HCT116 (cell line): ENCODE measurements around the gene TMEM54. TPM values are rescaled to one million over a fixed set of nuclear protein-coding genes. Genes with fewer than 3 reads are reported as not detected.

ENCODE experiments used
- ATAC-seq: fragments of 200-7000 bp; cut with Tn5 transposase; 2 replicates; pipeline ENCODE4 v1.9.1; 2020; ENCODE audit warnings: mild to moderate bottlenecking, moderate library complexity
- BruUV-seq: library from RNA; stranded (reverse); fragments of 400-500 nt; replicated peaks from 2 replicates; lab custom pipeline; 2021; lab: Mats Ljungman, UMichigan
- CTCF ChIA-PET: fragments of 300-600 bp; sonication (Branson Sonifier 250); formaldehyde crosslinking; loops from one replicate; lab custom pipeline; 2021; ENCODE audit warnings: antibody characterized with exemption; lab: Charles Lee
- POLR2A ChIA-PET: fragments of 300-600, 350-600 bp; sonication (Branson Sonifier 250); formaldehyde crosslinking; loops from one replicate; lab custom pipeline; 2021; ENCODE audit warnings: antibody characterized with exemption; lab: Charles Lee
- RAD21 ChIA-PET, 2 experiments: fragments of 300-600 bp; sonication (Branson Sonifier 250); formaldehyde crosslinking; loops; one replicate each; lab custom pipeline; 2023; ENCODE audit warnings: low total read pairs in 2 of 2; ENCODE audit not compliant: uncharacterized antibody in 2 of 2, unreplicated experiment in 2 of 2, low non-redundant PET in 1 of 2; lab: Charles Lee
- DNase-seq: peaks from one replicate; pipeline ENCODE4 v3.0.0-alpha.2; 2010; ENCODE audit warnings: low read depth, low spot score
- H2AFZ ChIP-seq: fragments of 200-600 bp; shearing (Covaris generic), sonication (generic); 2 replicates; pipeline ENCODE4 v1.6.1; 2017; ENCODE audit warnings: low read depth, mixed run types, mixed read lengths, antibody characterized with exemption, low read length; ENCODE audit not compliant: poor library complexity, severe bottlenecking
- H3K27ac ChIP-seq: 2 replicates; pipeline ENCODE4 v1.5.1; 2012; ENCODE audit warnings: low read depth, low read length
- H3K27me3 ChIP-seq: fragments of 200-600 bp; sonication (generic); 2 replicates; pipeline ENCODE4 v1.6.1; 2016; ENCODE audit warnings: mixed run types, low read length, mixed read lengths; ENCODE audit not compliant: insufficient read depth
- H3K36me3 ChIP-seq, 2 experiments: fragments of 200-500 bp in 1 of 2; fragments of 200-600 bp in 1 of 2; sonication (Bioruptor generic) in 1 of 2; sonication (generic) in 1 of 2; 2 replicates each; pipeline versions ENCODE4 v1.5.1 to v1.6.1; 2014 to 2016; ENCODE audit warnings: low read length in 2 of 2, inconsistent platforms in 1 of 2, mixed read lengths in 1 of 2, mixed run types in 1 of 2; ENCODE audit not compliant: insufficient read depth in 2 of 2, control insufficient read depth in 1 of 2
- H3K4me1 ChIP-seq, 2 experiments: fragments of 200-600 bp in 1 of 2; sonication (generic) in 1 of 2; 2 replicates each; pipeline versions ENCODE4 v1.5.1 to v1.6.1; 2012 to 2017; ENCODE audit warnings: low read length in 2 of 2, inconsistent platforms in 1 of 2, mild to moderate bottlenecking in 1 of 2, mixed read lengths in 1 of 2, mixed run types in 1 of 2, moderate library complexity in 1 of 2; ENCODE audit not compliant: insufficient read depth in 2 of 2, control insufficient read depth in 1 of 2
- H3K4me2 ChIP-seq: fragments of 200-600 bp; sonication (generic); 2 replicates; pipeline ENCODE4 v1.6.1; 2017; ENCODE audit warnings: mixed run types, low read length, mixed read lengths
- H3K4me3 ChIP-seq, 2 experiments: fragments of 200-600 bp in 1 of 2; sonication (generic) in 1 of 2; replicated peaks in 1 of 2; 2 replicates each; pipeline ENCODE4 v1.5.1; 2011 to 2016; ENCODE audit warnings: low read length in 2 of 2, control low read depth in 1 of 2, low read depth in 1 of 2, mild to moderate bottlenecking in 1 of 2, mixed read lengths in 1 of 2, mixed run types in 1 of 2
- H3K79me2 ChIP-seq: fragments of 200-600 bp; sonication (generic); 2 replicates; pipeline ENCODE4 v1.6.1; 2017; ENCODE audit warnings: mild to moderate bottlenecking, mixed run types, low read length, moderate library complexity, mixed read lengths; ENCODE audit not compliant: insufficient read depth
- H3K9ac ChIP-seq: fragments of 200-600 bp; sonication (generic); 2 replicates; pipeline ENCODE4 v1.6.1; 2016; ENCODE audit warnings: low read length, mixed read lengths
- H3K9me2 ChIP-seq: fragments of 200-600 bp; sonication (generic), shearing (Covaris generic); 2 replicates; pipeline ENCODE4 v1.6.1; 2017; ENCODE audit warnings: mixed run types, mild to moderate bottlenecking, moderate library complexity; ENCODE audit not compliant: insufficient read depth
- H3K9me3 ChIP-seq, 2 experiments: fragments of 200-500 bp in 1 of 2; fragments of 200-600 bp in 1 of 2; sonication (Bioruptor generic) in 1 of 2; sonication (generic) in 1 of 2; 2 replicates each; pipeline ENCODE4 v1.6.1; 2014 to 2017; ENCODE audit warnings: low read length in 2 of 2, mixed read lengths in 2 of 2, inconsistent platforms in 1 of 2, low read depth in 1 of 2, mild to moderate bottlenecking in 1 of 2, mixed run types in 1 of 2, moderate library complexity in 1 of 2; ENCODE audit not compliant: control insufficient read depth in 1 of 2, insufficient read depth in 1 of 2
- H4K20me1 ChIP-seq: fragments of 200-600 bp; sonication (generic), shearing (Covaris generic); 2 replicates; pipeline ENCODE4 v1.6.1; 2017; ENCODE audit warnings: mixed run types, mild to moderate bottlenecking, moderate library complexity; ENCODE audit not compliant: insufficient read depth
- CBX3 ChIP-seq: IDR thresholded peaks from 2 replicates; pipeline ENCODE4 v1.6.1; 2012; ENCODE audit warnings: low read depth
- ELF1 ChIP-seq: IDR thresholded peaks from 2 replicates; pipeline ENCODE4 v1.6.1; 2012; ENCODE audit warnings: low read depth, borderline replicate concordance
- RAD21 ChIP-seq: IDR thresholded peaks from 2 replicates; pipeline ENCODE4 v1.6.1; 2012; ENCODE audit warnings: low read depth, mild to moderate bottlenecking
- SP1 ChIP-seq: IDR thresholded peaks from 2 replicates; pipeline ENCODE4 v1.6.1; 2012; ENCODE audit warnings: low read depth
- YY1 ChIP-seq: IDR thresholded peaks from 2 replicates; pipeline ENCODE4 v1.6.1; 2011; ENCODE audit warnings: low read length, low read depth, moderate library complexity, mild to moderate bottlenecking; ENCODE audit not compliant: insufficient replicate concordance; ENCODE audit errors: extremely low read depth
- ZFX ChIP-seq: fragments of 450-650 bp; IDR thresholded peaks from 2 replicates; pipeline ENCODE4 v1.6.1; 2017
- ZNF274 ChIP-seq: fragments of 200-500 bp; sonication (Bioruptor generic); IDR thresholded peaks from 2 replicates; pipeline ENCODE4 v1.6.1; 2014; ENCODE audit warnings: mild to moderate bottlenecking, low read depth, low read length, inconsistent platforms
- intact Hi-C: fragments of 100-400 bp; cut with micrococcal nuclease; formaldehyde crosslinking; loops from 2 replicates; pipeline ENCODE4 v1.10.0; 2022
- total RNA-seq: library from RNA; stranded (reverse); gene quantifications from one replicate; pipeline ENCODE4 v1.2.1, GENCODE V29; 2021; ENCODE audit not compliant: unreplicated experiment
- TF ChIP-seq, protein P1 (sequence below): IDR thresholded peaks from 2 replicates; pipeline ENCODE4 v1.6.1; 2012

The TMEM54 gene
- total RNA-seq, 1 experiment from 2014 or later = 121 TPM

DNA sequence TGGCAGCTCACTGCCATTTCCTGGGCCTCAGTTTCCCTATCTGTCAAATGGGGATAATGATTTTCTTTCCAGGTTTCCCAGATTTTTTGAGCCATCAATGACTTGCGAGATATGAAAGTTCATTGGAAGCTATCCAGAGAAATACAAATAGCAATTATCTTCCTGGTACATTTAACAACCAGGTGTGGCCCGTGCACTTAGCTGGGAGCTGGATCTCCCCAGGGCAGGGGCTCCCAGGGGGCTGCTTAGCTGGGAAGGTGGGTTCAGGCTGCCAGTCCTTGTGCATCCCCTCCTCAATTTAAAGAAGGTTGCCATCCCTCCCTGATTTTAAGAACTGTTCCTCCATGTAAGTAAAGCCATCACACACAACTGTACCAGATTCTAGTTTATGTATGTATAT, 3.6 kb upstream of the TMEM54 start:
- no peak overlapping the region for H3K4me2 ChIP-seq
- POLR2A ChIA-PET = no interaction called here
- H3K79me2 ChIP-seq = peaks cover 6% of the 10 kb centered on the region; the same call in 1 of the 2 replicates
- ATAC-seq (no peak), DNase-seq (no peak)
- H2AFZ ChIP-seq = no peak overlapping the region
- H3K27me3 ChIP-seq = no peaks in the 10 kb centered on the region
- CTCF ChIA-PET = interaction anchor here (0.8 to 1.2 kb wide), 2 partner anchors 12 to 28 kb away, joined by 3 to 4 read pairs; no protein-coding TSS in a partner anchor
- H3K9me3 ChIP-seq = no peaks in the 10 kb centered on the region
- peaks cover 16 to 31% of the 10 kb centered on the region in 2 experiments; a peak in 3 of 4 replicates for H3K4me1 ChIP-seq
- H3K9ac ChIP-seq = no peak overlapping the region
- RAD21 ChIA-PET = no interaction called here
- no peak for TF ChIP-seq CBX3
- TF ChIP-seq ZFX = no peak
- TF ChIP-seq ZNF274 = no peak
- no peak overlapping the region for H3K4me3 ChIP-seq
- no peaks in the 10 kb centered on the region for H3K9me2 ChIP-seq
- no peaks in the 10 kb centered on the region for H4K20me1 ChIP-seq
- no peaks in the 10 kb centered on the region for H3K36me3 ChIP-seq
- BruUV-seq = no TSS peak
- no peak overlapping the region for H3K27ac ChIP-seq
- intact Hi-C loops = loop anchor here (10.0 kb wide), 1 partner anchor 150 kb away; no protein-coding TSS in a partner anchor

DNA sequence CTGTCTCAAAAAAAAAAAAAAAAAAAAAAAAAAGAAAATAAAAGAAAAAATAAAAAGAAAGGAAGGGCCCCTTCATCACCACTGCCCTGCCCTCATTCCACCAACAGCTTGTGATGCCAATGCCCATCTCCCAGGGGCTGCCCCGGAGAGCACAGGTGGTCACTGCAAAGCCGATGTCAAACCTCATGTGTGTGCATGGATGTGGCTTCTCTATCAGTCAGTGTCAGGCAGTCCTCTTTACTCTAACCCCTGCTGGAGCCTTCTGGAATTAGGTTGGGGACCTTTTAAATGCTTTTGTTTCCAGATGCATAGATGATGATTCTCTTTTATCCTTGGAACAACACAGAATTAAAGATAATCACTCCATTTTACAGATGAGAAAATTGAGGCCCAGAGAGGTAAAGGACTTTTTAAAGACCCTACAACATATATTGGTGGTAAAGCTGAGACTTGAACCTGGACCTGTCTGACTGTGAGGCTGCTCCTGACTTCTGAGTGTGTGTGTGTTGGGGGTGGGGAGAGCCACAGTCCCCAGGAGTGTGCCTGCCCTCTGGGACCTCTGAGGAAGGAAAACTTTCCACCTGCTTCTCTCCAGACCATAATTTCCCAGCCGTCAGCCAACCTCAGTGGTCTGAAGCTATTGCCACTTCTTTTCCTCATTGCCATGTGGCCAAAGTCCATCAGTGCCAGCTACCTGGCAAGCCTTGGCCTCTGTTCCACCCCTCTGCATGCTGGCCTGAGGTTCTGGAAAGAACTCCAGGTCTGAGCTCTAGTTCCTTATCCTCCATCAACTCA, 3.0 kb upstream of the TMEM54 start:
- Histone ChIP-seq H3K9ac (no peak overlapping the region), H3K79me2 (peaks cover 6% of the 10 kb centered on the region; the same call in 1 of the 2 replicates), H2AFZ (no peak overlapping the region), H3K4me2 (no peak overlapping the region), H3K4me1 (peaks cover 19 to 32% of the 10 kb centered on the region in 2 experiments; a peak in 3 of 4 replicates), H4K20me1 (no peaks in the 10 kb centered on the region), H3K36me3 (no peaks in the 10 kb centered on the region), H3K9me3 (no peaks in the 10 kb centered on the region), H3K27ac (no peak overlapping the region), H3K27me3 (no peaks in the 10 kb centered on the region), H3K4me3 (no peak overlapping the region), H3K9me2 (no peaks in the 10 kb centered on the region)
- BruUV-seq = no TSS peak
- RAD21 ChIA-PET = no interaction called here
- ATAC-seq (no peak), DNase-seq (no peak)
- intact Hi-C loops = loop anchor here (10.0 kb wide), 1 partner anchor 151 kb away; no protein-coding TSS in a partner anchor
- TF ChIP-seq ELF1 (no peak), YY1 (no peak), RAD21 (no peak), ZNF274 (no peak), SP1 (no peak)
- TF ChIP-seq, protein P1, sequence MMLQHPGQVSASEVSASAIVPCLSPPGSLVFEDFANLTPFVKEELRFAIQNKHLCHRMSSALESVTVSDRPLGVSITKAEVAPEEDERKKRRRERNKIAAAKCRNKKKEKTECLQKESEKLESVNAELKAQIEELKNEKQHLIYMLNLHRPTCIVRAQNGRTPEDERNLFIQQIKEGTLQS = no peak
- CTCF ChIA-PET = interaction anchor here (0.8 to 1.2 kb wide), 2 partner anchors 11 to 28 kb away, joined by 3 to 4 read pairs; no protein-coding TSS in a partner anchor
- POLR2A ChIA-PET = no interaction called here
